Fibroblast of skin of left biceps (primary cell): ENCODE data around the gene AP5S1.

Experiments used
- DNase-seq, 2 experiments: peaks; one replicate each; pipeline ENCODE4 v3.0.0-alpha.2; 2013; ENCODE audit warnings: low read depth in 2 of 2

The AP5S1 gene

GRCh38 chr20:3846378-3846739 is 26.0 kb downstream of the AP5S1 start:
- DNase-seq = no peak

- DNase-seq = peak; percentile 29 to 36
These were observed 26.5 kb downstream of the AP5S1 start, which contains the start of gene MAVS for GRCh38 chr20:3846740-3847428. Gene MAVS (plus strand): TSS chr20:3846834. CDS start chr20:3854625, 7,791 bp downstream.

- no peak for DNase-seq
These were observed 27.1 kb downstream of the AP5S1 start for GRCh38 chr20:3847429-3847940.

- DNase-seq = no peak
These were observed 28.2 kb downstream of the AP5S1 start for GRCh38 chr20:3848565-3848964.

GRCh38 chr20:3854462-3854871 is 34.1 kb downstream of the AP5S1 start:
- DNase-seq = no peak

GRCh38 chr20:3857405-3857804 is 37.1 kb downstream of the AP5S1 start:
- no peak for DNase-seq

- DNase-seq = no peak
These were observed 38.3 kb downstream of the AP5S1 start for GRCh38 chr20:3858689-3859088.

GRCh38 chr20:3861191-3861590 is 40.8 kb downstream of the AP5S1 start:
- no peak for DNase-seq

GRCh38 chr20:3862333-3862732 is 42.0 kb downstream of the AP5S1 start:
- no peak for DNase-seq

- no peak for DNase-seq
These were observed 43.0 kb downstream of the AP5S1 start for GRCh38 chr20:3863317-3863716.

GRCh38 chr20:3864518-3864917 is 44.2 kb downstream of the AP5S1 start:
- no peak for DNase-seq

- DNase-seq = no peak
These were observed 45.0 kb downstream of the AP5S1 start for GRCh38 chr20:3865152-3865886.

GRCh38 chr20:3865887-3866407 is 45.6 kb downstream of the AP5S1 start:
- DNase-seq = no peak

GRCh38 chr20:3866464-3866863 is 46.1 kb downstream of the AP5S1 start:
- DNase-seq = no peak

GRCh38 chr20:3867802-3868201 is 47.5 kb downstream of the AP5S1 start:
- no peak for DNase-seq

- DNase-seq = no peak
These were observed 49.7 kb downstream of the AP5S1 start for GRCh38 chr20:3869839-3870634.

GRCh38 chr20:3871550-3872265 is 51.4 kb downstream of the AP5S1 start:
- DNase-seq = no peak

GRCh38 chr20:3873507-3873906 is 53.2 kb downstream of the AP5S1 start:
- DNase-seq = no peak

GRCh38 chr20:3874194-3874844 is 54.0 kb downstream of the AP5S1 start:
- DNase-seq = no peak

- no peak for DNase-seq
These were observed 55.1 kb downstream of the AP5S1 start for GRCh38 chr20:3875378-3875974.
